Activated CD4-positive, alpha-beta T cell treated with anti-CD3 and anti-CD28 coated beads, Interleukin-2, amount 10 ng/mL, durations not matched to agents 24 days and 14 days (primary cell): ENCODE results near the gene EXOC3. TPM values are rescaled to one million over a fixed set of nuclear protein-coding genes. Genes with fewer than 3 reads are reported as not detected.

ENCODE experiments used
- DNase-seq: peaks from one replicate; pipeline ENCODE4 v3.0.0; 2022
- H3K27ac Mint-ChIP-seq: one replicate; pipeline ENCODE4 v1.8.0; 2022; ENCODE audit warnings: mild to moderate bottlenecking, mixed read lengths
- H3K27me3 Mint-ChIP-seq: one replicate; pipeline ENCODE4 v1.8.0; 2022; ENCODE audit warnings: mixed read lengths
- H3K36me3 Mint-ChIP-seq: one replicate; pipeline ENCODE4 v1.8.0; 2022; ENCODE audit warnings: low read depth, mild to moderate bottlenecking, mixed read lengths
- H3K4me1 Mint-ChIP-seq: one replicate; pipeline ENCODE4 v1.8.0; 2021; ENCODE audit warnings: mixed read lengths
- H3K4me3 Mint-ChIP-seq: one replicate; pipeline ENCODE4 v1.8.0; 2022; ENCODE audit warnings: mild to moderate bottlenecking, moderate library complexity, mixed read lengths
- H3K9me3 Mint-ChIP-seq: one replicate; pipeline ENCODE4 v1.8.0; 2021; ENCODE audit warnings: mixed read lengths
- intact Hi-C: fragments of 100-400 bp; cut with micrococcal nuclease; formaldehyde crosslinking; loops from one replicate; pipeline ENCODE4 v1.15.1; 2023
- total RNA-seq: library from RNA; stranded (reverse); gene quantifications from 2 replicates; pipeline ENCODE4 v1.2.3, GENCODE V29; 2022

Gene EXOC3
- total RNA-seq, 1 donor from 2014 or later: 64.5 TPM

- Mint-ChIP-seq H3K27me3 (peaks cover 10% of the 10 kb centered on the region), H3K27ac (peak overlapping the region; percentile 48), H3K9me3 (no peaks in the 10 kb centered on the region), H3K4me3 (peak overlapping the region; percentile 80), H3K4me1 (peaks cover 15% of the 10 kb centered on the region), H3K36me3 (peaks cover 16% of the 10 kb centered on the region)
- DNase-seq: peak; percentile 71
- intact Hi-C loops: no loop called here
Measured at GRCh38 chr5:474840-475661, 32.1 kb downstream of the EXOC3 start.

- intact Hi-C loops: no loop called here
- peaks cover 10% of the 10 kb centered on the region for H3K27me3 Mint-ChIP-seq
- peaks cover 14% of the 10 kb centered on the region for H3K4me1 Mint-ChIP-seq
- DNase-seq: no peak
- H3K9me3 Mint-ChIP-seq: no peaks in the 10 kb centered on the region
- no peak overlapping the region for H3K27ac Mint-ChIP-seq
- peaks cover 13% of the 10 kb centered on the region for H3K36me3 Mint-ChIP-seq
- peak overlapping the region; percentile 61 for H3K4me3 Mint-ChIP-seq
Measured at GRCh38 chr5:475704-476101, 32.7 kb downstream of the EXOC3 start.

GRCh38 chr5:476102-476813 is 33.3 kb downstream of the EXOC3 start:
- Mint-ChIP-seq H3K4me1 (peaks cover 11% of the 10 kb centered on the region), H3K4me3 (no peak overlapping the region), H3K27me3 (peaks cover 10% of the 10 kb centered on the region), H3K36me3 (peaks cover 10% of the 10 kb centered on the region), H3K27ac (no peak overlapping the region), H3K9me3 (no peaks in the 10 kb centered on the region)
- intact Hi-C loops: no loop called here
- no peak for DNase-seq

GRCh38 chr5:476814-477175 is 33.8 kb downstream of the EXOC3 start:
- intact Hi-C loops: no loop called here
- H3K9me3 Mint-ChIP-seq: no peaks in the 10 kb centered on the region
- no peak overlapping the region for H3K27ac Mint-ChIP-seq
- H3K4me3 Mint-ChIP-seq: no peak overlapping the region
- H3K4me1 Mint-ChIP-seq: peaks cover 6% of the 10 kb centered on the region
- H3K27me3 Mint-ChIP-seq: peaks cover 10% of the 10 kb centered on the region
- peaks cover 5% of the 10 kb centered on the region for H3K36me3 Mint-ChIP-seq
- no peak for DNase-seq

- peaks cover 2% of the 10 kb centered on the region for H3K36me3 Mint-ChIP-seq
- intact Hi-C loops: no loop called here
Measured at GRCh38 chr5:477247-477646, 34.3 kb downstream of the EXOC3 start.

GRCh38 chr5:477871-478270 is 34.9 kb downstream of the EXOC3 start:
- intact Hi-C loops: no loop called here
- Mint-ChIP-seq H3K27ac (no peak overlapping the region), H3K27me3 (peaks cover 10% of the 10 kb centered on the region), H3K36me3 (peaks cover 2% of the 10 kb centered on the region), H3K9me3 (no peaks in the 10 kb centered on the region), H3K4me3 (no peak overlapping the region), H3K4me1 (peaks cover 4% of the 10 kb centered on the region)
- no peak for DNase-seq

More at GRCh38 chr5:477247-477646, 34.3 kb downstream of the EXOC3 start:
- Mint-ChIP-seq H3K27me3 (peaks cover 10% of the 10 kb centered on the region), H3K27ac (no peak overlapping the region), H3K4me1 (peaks cover 4% of the 10 kb centered on the region), H3K4me3 (no peak overlapping the region), H3K9me3 (no peaks in the 10 kb centered on the region)
- no peak for DNase-seq

GRCh38 chr5:478369-478981 is 35.5 kb downstream of the EXOC3 start:
- Mint-ChIP-seq H3K36me3 (peaks cover 2% of the 10 kb centered on the region), H3K27me3 (peaks cover 10% of the 10 kb centered on the region)
- intact Hi-C loops: no loop called here

GRCh38 chr5:478982-479535 is 36.1 kb downstream of the EXOC3 start:
- intact Hi-C loops: no loop called here

More at GRCh38 chr5:478369-478981, 35.5 kb downstream of the EXOC3 start:
- no peak for DNase-seq
- Mint-ChIP-seq H3K27ac (no peak overlapping the region), H3K4me3 (no peak overlapping the region), H3K4me1 (peaks cover 4% of the 10 kb centered on the region), H3K9me3 (no peaks in the 10 kb centered on the region)

GRCh38 chr5:479566-480319 is 36.8 kb downstream of the EXOC3 start:
- Mint-ChIP-seq H3K4me3 (no peak overlapping the region), H3K9me3 (no peaks in the 10 kb centered on the region), H3K36me3 (no peaks in the 10 kb centered on the region), H3K4me1 (peaks cover 2% of the 10 kb centered on the region), H3K27me3 (peaks cover 7% of the 10 kb centered on the region), H3K27ac (no peak overlapping the region)
- intact Hi-C loops: no loop called here
- no peak for DNase-seq

More at GRCh38 chr5:478982-479535, 36.1 kb downstream of the EXOC3 start:
- no peak for DNase-seq
- peaks cover 2% of the 10 kb centered on the region for H3K4me1 Mint-ChIP-seq
- H3K27me3 Mint-ChIP-seq: peaks cover 7% of the 10 kb centered on the region
- no peak overlapping the region for H3K4me3 Mint-ChIP-seq
- no peaks in the 10 kb centered on the region for H3K36me3 Mint-ChIP-seq
- no peak overlapping the region for H3K27ac Mint-ChIP-seq
- H3K9me3 Mint-ChIP-seq: no peaks in the 10 kb centered on the region

GRCh38 chr5:481347-481746 is 38.4 kb downstream of the EXOC3 start:
- no peaks in the 10 kb centered on the region for H3K4me1 Mint-ChIP-seq
- no peak for DNase-seq

GRCh38 chr5:482021-482420 is 39.0 kb downstream of the EXOC3 start:
- Mint-ChIP-seq H3K36me3 (no peaks in the 10 kb centered on the region), H3K9me3 (no peaks in the 10 kb centered on the region), H3K4me1 (no peaks in the 10 kb centered on the region), H3K27me3 (peaks cover 2% of the 10 kb centered on the region), H3K27ac (no peak overlapping the region), H3K4me3 (no peak overlapping the region)
- intact Hi-C loops: no loop called here
- DNase-seq: no peak

More at GRCh38 chr5:481347-481746, 38.4 kb downstream of the EXOC3 start:
- Mint-ChIP-seq H3K36me3 (no peaks in the 10 kb centered on the region), H3K27me3 (peaks cover 2% of the 10 kb centered on the region), H3K9me3 (no peaks in the 10 kb centered on the region), H3K4me3 (no peak overlapping the region), H3K27ac (no peak overlapping the region)
- intact Hi-C loops: no loop called here

GRCh38 chr5:482506-482905 is 39.5 kb downstream of the EXOC3 start:
- Mint-ChIP-seq H3K4me1 (no peaks in the 10 kb centered on the region), H3K27ac (no peak overlapping the region), H3K4me3 (no peak overlapping the region), H3K27me3 (no peaks in the 10 kb centered on the region), H3K9me3 (no peaks in the 10 kb centered on the region), H3K36me3 (no peaks in the 10 kb centered on the region)
- DNase-seq: no peak
- intact Hi-C loops: no loop called here

- no peaks in the 10 kb centered on the region for H3K4me1 Mint-ChIP-seq
- intact Hi-C loops: no loop called here
- H3K27ac Mint-ChIP-seq: no peak overlapping the region
- no peaks in the 10 kb centered on the region for H3K9me3 Mint-ChIP-seq
- H3K4me3 Mint-ChIP-seq: no peak overlapping the region
- no peaks in the 10 kb centered on the region for H3K27me3 Mint-ChIP-seq
- DNase-seq: no peak
- H3K36me3 Mint-ChIP-seq: no peaks in the 10 kb centered on the region
Measured at GRCh38 chr5:483011-483410, 40.0 kb downstream of the EXOC3 start.
